ENCODE results near the gene MBOAT2. TPM values are rescaled to one million over a fixed set of nuclear protein-coding genes. Genes with fewer than 3 reads are reported as not detected.

MBOAT2 gene
- total RNA-seq, 1 experiment from 2014 or later: 34.8 TPM

DNA sequence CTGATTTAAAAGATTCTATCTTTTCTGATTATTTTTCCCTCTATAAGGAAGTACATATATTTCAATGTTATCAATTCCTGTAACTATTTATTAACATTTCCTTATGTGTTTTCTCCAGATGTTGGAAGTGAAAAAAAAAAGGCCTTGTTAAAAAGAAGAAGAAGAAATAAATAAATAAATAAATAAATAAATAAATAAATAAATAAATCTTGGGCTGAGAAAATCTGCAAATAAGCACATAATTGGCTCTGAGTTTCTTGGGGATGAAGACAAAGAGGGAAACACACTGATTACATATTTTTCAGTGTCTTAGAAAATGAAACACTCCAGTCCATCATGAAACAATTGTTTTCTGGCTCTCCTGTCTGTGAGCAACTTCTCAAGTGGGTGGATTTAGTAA lies 21.1 kb upstream of the MBOAT2 start:
- ChIA-PET POLR2A (interaction anchor here (0.6 kb wide), 1 partner anchor 10 kb away, joined by 3 read pairs; no protein-coding TSS in a partner anchor), CTCF (no interaction called here)
- H3K4me1 ChIP-seq (ENCODE audit: control insufficient read depth, insufficient read depth, low read length): no peaks in the 10 kb centered on the region
- no peaks in the 10 kb centered on the region for H3K36me3 ChIP-seq (ENCODE audit: control insufficient read depth, insufficient read depth, low read length)
- DNase-seq (ENCODE audit: low read depth, low spot score): no peak
- in situ Hi-C loops (cut with HindIII; ENCODE audit: low pct_unique_long_range_greater_than_20kb, low sequenced_read_pairs): no loop called here
- ATAC-seq: no peak
- intact Hi-C loops (cut with micrococcal nuclease; ENCODE audit: unreplicated experiment): no loop called here
- H3K9me3 ChIP-seq (ENCODE audit: control insufficient read depth, insufficient read depth, low read depth, low read length): no peaks in the 10 kb centered on the region
- H3K27me3 ChIP-seq (ENCODE audit: control insufficient read depth, insufficient read depth, low read length): no peaks in the 10 kb centered on the region
- no TSS peak for BruUV-seq (replicated peaks)
- TF ChIP-seq REST (IDR thresholded peaks at IDR 0.05; ENCODE audit: insufficient read depth in 1 of 2, low read depth in 2 of 2, low read length in 1 of 2) (no peak), POLR2AphosphoS5 (IDR thresholded peaks at IDR 0.05; ENCODE audit: low read depth, low read length) (no peak), CTCF (IDR thresholded peaks at IDR 0.05) (no peak), SIN3A (IDR thresholded peaks at IDR 0.05; ENCODE audit: borderline replicate concordance, insufficient read depth, low read depth, low read length) (no peak), TCF7L2 (IDR thresholded peaks at IDR 0.05; ENCODE audit: low read depth, low read length) (no peak)
- H3K27ac ChIP-seq (ENCODE audit: low read length): no peak overlapping the region
- no peak overlapping the region for H3K4me3 ChIP-seq (ENCODE audit: low read depth in 2 of 2, low read length in 2 of 2)

GRCh38 chr2:9021563-9022211 lies 18.2 kb upstream of the MBOAT2 start:
- H3K27me3 ChIP-seq (ENCODE audit: control insufficient read depth, insufficient read depth, low read length): no peaks in the 10 kb centered on the region
- H3K4me3 ChIP-seq (ENCODE audit: low read depth in 2 of 2, low read length in 2 of 2): no peak overlapping the region
- no peak overlapping the region for H3K27ac ChIP-seq (ENCODE audit: low read length)
- intact Hi-C loops (cut with micrococcal nuclease; ENCODE audit: unreplicated experiment): no loop called here
- no TSS peak for BruUV-seq (replicated peaks)
- ChIA-PET POLR2A (no interaction called here), CTCF (no interaction called here)
- TF ChIP-seq POLR2AphosphoS5 (IDR thresholded peaks at IDR 0.05; ENCODE audit: low read depth, low read length): no peak
- no peak for TF ChIP-seq SIN3A (IDR thresholded peaks at IDR 0.05; ENCODE audit: borderline replicate concordance, insufficient read depth, low read depth, low read length)
- TF ChIP-seq TCF7L2 (IDR thresholded peaks at IDR 0.05; ENCODE audit: low read depth, low read length): no peak
- TF ChIP-seq REST (IDR thresholded peaks at IDR 0.05; ENCODE audit: insufficient read depth in 1 of 2, low read depth in 2 of 2, low read length in 1 of 2): no peak
- no peak for TF ChIP-seq CTCF (IDR thresholded peaks at IDR 0.05)
- ATAC-seq (no peak), DNase-seq (ENCODE audit: low read depth, low spot score) (no peak)
- no peaks in the 10 kb centered on the region for H3K9me3 ChIP-seq (ENCODE audit: control insufficient read depth, insufficient read depth, low read depth, low read length)
- H3K36me3 ChIP-seq (ENCODE audit: control insufficient read depth, insufficient read depth, low read length): no peaks in the 10 kb centered on the region
- in situ Hi-C loops (cut with HindIII; ENCODE audit: low pct_unique_long_range_greater_than_20kb, low sequenced_read_pairs): no loop called here
- no peaks in the 10 kb centered on the region for H3K4me1 ChIP-seq (ENCODE audit: control insufficient read depth, insufficient read depth, low read length)

All from Panc1 (cell line).